ENCODE results near the gene SUSD6.

SUSD6 gene

GRCh38 chr14:69760810-69761209, 149.4 kb downstream of the SUSD6 start:
- DNase-seq (ENCODE audit: low read depth): no peak

- DNase-seq (ENCODE audit: low read depth): no peak
These were observed 152.5 kb downstream of the SUSD6 start for GRCh38 chr14:69763761-69764510.
